ENCODE measurements around the gene SH3TC1. TPM values are rescaled to one million over a fixed set of nuclear protein-coding genes. Genes with fewer than 3 reads are reported as not detected.

The SH3TC1 gene
- total RNA-seq, 1 experiment from 2014 or later, result 2.9 TPM

GRCh38 chr4:8257854-8258253 lies 58.8 kb downstream of the SH3TC1 start:
- DNase-seq (ENCODE audit: extremely low read depth, low read depth), result no peak

GRCh38 chr4:8258552-8259212 lies 59.6 kb downstream of the SH3TC1 start:
- DNase-seq (ENCODE audit: extremely low read depth, low read depth), result no peak

DNA sequence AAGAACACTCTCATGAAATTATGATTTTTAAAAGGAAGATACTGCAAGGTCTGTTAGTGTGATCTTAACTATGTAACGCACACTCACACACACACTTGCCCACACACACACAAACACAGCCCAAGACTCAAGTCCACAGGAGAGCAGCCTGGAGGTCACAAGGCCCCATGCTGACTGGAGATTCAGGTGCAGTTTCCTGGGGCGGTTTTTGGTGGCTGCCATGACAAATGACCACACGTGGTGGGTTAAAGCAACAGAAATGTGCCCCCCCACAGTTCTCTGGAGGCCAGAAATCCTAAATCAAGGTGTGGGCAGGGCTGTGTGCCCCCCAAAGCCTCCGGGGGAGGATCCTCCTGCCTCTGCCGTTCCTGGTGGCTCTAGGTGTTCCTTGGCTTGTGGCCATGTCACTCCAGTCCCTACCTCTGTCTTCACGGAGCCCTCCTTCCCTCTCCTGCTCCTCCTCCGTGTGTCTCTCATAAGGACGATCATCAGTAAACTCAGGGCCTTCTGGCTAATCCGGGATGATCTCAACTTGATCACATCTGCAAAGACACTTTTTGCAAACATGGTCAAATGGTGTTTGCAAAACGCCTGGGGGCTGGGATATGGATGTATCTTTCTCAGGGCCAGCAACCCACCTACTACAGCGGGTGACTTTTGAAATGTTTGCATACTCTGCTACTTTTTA lies 60.8 kb downstream of the SH3TC1 start:
- no peak for DNase-seq (ENCODE audit: extremely low read depth, low read depth)

- no peak for DNase-seq (ENCODE audit: extremely low read depth, low read depth)
Observed at GRCh38 chr4:8260656-8261111, 61.6 kb downstream of the SH3TC1 start.

DNA sequence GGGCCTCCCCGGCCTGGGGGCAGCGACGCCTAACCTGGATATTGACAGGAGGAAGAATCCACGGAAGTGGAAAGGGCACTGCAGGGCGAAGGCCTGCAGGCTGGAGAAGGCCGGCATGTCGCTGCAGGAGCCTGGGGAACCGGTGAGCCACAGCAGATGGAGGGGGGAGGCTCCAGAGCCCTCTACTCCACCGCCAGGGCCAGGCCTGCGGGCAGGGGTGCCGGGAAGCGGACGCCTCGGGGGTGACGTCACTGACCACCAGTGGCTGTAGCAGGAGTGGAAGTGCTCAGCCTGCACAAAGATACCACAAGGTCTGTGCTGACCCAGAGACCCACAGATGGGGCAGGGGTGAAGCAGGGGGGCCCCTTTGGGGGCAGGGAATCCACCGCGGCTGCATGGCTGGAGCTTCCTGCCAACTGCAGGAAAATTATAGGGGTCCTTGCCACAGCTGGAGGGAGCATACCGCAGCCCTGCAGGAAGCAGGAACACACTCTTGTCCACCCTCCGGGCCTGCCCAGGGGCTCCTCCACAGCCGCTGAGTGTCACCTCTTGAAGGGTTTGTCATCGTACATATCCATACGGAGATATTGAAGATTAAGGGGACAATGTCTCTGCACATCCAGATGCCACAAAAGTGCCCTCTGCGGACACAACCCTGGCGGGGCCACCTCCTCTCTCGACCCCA lies 62.9 kb downstream of the SH3TC1 start:
- DNase-seq (ENCODE audit: extremely low read depth, low read depth), result no peak

- no peak for DNase-seq (ENCODE audit: extremely low read depth, low read depth)
Observed at GRCh38 chr4:8262637-8263322, 63.7 kb downstream of the SH3TC1 start.

DNA sequence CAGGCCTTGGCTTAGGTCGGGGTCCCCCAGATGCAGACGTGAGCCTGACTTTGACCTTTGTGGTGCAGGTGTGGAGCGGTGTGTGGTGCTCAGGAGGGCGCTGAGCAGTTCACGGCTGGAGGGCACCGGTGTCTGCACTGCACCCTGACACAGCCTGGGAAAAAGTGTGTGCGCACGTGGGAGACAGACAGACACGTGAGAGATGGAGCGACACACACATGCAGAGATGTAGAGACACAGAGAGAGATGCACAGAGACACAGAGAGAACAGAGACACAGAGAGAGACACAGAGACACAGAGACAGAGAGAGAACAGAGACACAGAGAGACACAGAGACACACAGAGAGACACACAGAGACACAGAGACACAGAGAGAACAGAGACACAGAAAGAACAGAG lies 64.3 kb downstream of the SH3TC1 start:
- no peak for DNase-seq (ENCODE audit: extremely low read depth, low read depth)

DNA sequence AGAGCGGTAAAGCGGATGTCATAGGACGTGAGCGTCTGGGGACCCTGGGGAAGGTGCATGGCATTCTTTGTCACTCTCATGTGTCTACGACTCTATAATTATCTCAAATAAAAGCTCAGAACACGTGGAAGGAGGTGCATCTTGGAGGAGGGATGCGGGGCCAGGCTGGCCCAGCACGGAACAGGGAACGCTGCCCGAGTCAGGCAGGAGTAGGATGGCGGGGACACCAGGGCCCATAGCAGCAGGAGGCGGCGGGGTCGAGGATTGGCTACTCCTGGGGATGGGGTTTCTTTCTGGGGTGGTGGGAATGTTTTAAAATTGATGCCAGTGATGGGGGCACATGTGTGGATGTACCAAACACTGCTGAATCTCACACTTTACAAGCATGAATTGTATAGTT lies 65.0 kb downstream of the SH3TC1 start:
- no peak for DNase-seq (ENCODE audit: extremely low read depth, low read depth)

- DNase-seq (ENCODE audit: extremely low read depth, low read depth), result no peak
Observed at GRCh38 chr4:8265171-8265929, 66.3 kb downstream of the SH3TC1 start.

GRCh38 chr4:8266088-8266487 lies 67.0 kb downstream of the SH3TC1 start:
- no peak for DNase-seq (ENCODE audit: extremely low read depth, low read depth)

DNA sequence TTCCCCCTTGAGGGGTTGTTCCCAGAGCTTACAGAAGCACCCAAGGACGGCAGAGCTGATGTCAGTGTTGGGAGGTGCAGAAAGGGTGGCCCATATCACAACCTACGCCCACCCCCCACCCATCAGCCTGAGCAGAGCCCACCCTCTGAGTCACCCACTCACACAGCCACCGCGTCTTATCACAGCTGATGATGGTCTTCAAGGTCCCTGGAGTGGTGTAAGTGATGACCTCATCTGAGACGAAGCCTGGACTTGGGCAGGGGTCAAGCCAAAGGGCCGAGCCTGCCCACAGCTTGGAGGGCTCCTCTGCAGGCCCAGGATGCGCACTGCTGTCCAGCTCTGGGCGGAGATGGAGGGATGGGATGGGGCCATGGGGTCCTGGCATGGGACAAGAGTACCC lies 67.4 kb downstream of the SH3TC1 start:
- no peak for DNase-seq (ENCODE audit: extremely low read depth, low read depth)

DNA sequence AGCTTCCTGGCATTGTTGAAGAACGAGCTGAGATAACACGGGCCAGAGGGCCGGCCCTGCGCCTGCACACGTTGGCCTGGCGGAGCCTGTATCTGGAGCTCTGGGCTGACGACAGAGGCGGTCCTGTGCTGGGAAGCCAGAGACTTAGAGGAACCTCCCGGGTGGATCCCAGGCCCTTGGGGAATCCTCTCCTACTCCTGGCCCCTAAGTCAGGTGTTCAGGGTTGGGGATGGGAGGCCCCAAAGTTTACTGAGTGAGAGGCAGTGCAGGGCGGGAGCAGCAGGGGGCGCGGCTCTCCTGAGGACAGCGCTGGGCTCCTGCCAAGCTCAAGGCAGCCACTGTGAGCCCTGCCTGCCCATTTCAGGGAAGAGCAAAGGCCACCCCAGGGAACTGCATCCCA lies 68.0 kb downstream of the SH3TC1 start:
- DNase-seq (ENCODE audit: extremely low read depth, low read depth), result peak; percentile 35

DNA sequence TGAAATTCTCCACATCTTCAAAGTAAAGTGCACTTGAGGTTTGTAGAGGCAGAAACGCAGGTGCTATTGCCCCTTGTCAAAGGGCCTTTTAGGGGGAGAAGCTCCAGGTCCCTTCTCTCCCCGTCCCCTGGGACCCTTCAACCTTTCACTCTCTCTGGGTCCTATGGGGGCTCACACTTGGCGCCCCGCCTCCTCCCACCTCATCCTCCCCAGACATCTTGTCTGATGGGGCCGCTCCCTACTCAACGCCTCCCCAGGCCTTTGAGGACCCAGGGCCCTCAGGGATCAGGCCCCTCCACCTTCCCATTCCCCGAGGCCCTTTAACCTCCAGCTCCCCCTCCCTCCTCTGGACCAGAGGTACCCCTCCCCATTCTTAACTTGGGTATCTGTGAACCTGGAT lies 69.1 kb downstream of the SH3TC1 start:
- no peak for DNase-seq (ENCODE audit: extremely low read depth, low read depth)

GRCh38 chr4:8268901-8269534 lies 69.9 kb downstream of the SH3TC1 start:
- no peak for DNase-seq (ENCODE audit: extremely low read depth, low read depth)

- DNase-seq (ENCODE audit: extremely low read depth, low read depth), result no peak
Observed at GRCh38 chr4:8269535-8270417, 70.7 kb downstream of the SH3TC1 start, which contains the start of gene HTRA3. HTRA3 (plus strand) TSS chr4:8269754; CDS start chr4:8269969, 215 bp downstream.

DNA sequence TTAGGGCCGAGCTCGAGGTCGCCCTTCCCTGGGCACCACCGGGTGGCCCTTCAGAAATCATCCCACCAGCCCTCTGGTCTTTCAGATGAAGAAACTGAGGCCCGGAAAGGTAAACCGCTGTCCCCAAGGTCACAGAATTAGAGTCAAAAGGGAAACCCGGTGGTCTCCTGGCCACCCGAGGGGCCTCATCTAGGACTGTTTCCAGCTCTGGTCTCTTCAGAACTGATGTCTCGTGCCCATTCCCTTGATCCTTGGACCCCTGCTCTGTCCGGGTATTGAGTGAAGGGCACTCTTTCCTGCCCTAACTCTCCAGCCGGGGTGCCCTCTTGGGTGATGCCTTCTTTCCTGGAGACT lies 71.3 kb downstream of the SH3TC1 start:
- no peak for DNase-seq (ENCODE audit: extremely low read depth, low read depth)

DNA sequence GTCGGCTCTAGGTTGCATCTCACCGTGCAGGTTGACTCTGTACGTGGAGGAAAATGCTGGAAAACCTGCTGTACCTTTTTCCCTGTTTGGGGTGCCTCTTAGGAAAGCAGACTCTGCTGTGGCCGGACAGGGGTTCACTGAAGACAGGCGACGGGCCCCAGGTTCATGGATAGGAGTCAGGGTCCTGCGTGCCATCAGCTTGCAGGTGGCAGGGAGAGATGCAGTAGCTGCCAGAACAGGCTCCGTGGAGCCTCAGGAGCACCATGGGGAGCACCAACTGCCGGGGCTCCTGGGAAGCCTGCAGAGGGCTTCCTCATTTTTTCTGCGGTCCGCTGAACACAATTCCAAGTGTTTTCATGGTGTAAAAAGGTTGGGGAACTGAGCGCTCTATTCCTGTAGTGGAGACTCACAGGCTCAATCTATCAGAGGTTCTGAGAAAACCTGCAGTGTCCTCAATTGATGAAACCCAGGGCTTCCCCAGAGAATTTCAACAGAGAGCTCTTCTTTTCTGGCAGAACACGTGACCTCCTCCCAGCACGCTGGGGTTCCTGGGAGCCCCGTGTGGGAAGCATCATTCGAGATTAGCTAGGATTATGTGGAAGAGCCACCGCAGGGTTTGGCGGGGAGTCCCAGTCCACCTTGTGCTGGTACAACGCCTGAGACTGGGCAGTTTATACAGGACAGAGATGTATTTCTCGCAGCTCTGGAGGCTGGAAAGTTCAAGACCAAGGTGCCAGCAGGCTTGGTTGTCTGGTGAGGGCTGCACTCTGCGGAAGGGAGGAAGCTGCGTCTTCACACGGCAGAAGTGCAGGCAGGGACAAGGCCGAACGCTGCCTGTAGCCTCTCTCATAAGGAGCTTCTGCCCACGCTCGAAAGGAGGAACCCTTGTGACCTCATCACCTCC lies 72.1 kb downstream of the SH3TC1 start:
- DNase-seq (ENCODE audit: extremely low read depth, low read depth), result no peak

GRCh38 chr4:8271821-8272220 lies 72.7 kb downstream of the SH3TC1 start:
- DNase-seq (ENCODE audit: extremely low read depth, low read depth), result no peak

Measured in NCI-H460 (cell line).